ENCODE measurements around the gene ARRDC5. TPM values are rescaled to one million over a fixed set of nuclear protein-coding genes. Genes with fewer than 3 reads are reported as not detected.
A peak's percentile ranks its signal among the peaks of the same experiment; 100 is the strongest.
"Not testable (repeated sequence)": the region's sequence is repeated elsewhere in the genome, so short reads cannot be mapped to it uniquely, and the experiment has no call there.

ARRDC5 gene
- total RNA-seq, 2 donors from 2014 or later, result not detected

DNA sequence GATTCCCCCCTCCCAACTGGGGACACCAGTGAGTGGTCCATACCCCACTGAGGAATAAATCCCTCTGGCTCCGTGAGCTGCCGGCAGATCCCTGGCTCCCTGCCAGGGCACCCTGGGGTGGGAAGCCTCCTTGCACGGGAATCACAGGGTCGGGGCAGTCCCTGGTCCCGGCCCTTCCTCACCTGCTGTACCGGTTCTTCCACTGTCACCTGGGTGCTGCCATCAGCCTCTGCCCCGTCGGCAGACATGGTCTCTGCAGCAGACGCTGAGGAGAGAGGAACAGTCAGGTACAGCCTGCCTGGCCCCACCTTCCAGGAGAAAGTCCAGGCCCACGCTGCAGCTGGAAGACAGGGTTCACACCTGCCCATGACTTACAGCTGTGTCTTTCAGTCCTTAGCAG, 41.5 kb downstream of the ARRDC5 start:
- intact Hi-C loops (cut with DNase I), result no loop called here
- no peak for TF ChIP-seq POLR2A (IDR thresholded peaks at IDR 0.05)
- TF ChIP-seq, protein P1, sequence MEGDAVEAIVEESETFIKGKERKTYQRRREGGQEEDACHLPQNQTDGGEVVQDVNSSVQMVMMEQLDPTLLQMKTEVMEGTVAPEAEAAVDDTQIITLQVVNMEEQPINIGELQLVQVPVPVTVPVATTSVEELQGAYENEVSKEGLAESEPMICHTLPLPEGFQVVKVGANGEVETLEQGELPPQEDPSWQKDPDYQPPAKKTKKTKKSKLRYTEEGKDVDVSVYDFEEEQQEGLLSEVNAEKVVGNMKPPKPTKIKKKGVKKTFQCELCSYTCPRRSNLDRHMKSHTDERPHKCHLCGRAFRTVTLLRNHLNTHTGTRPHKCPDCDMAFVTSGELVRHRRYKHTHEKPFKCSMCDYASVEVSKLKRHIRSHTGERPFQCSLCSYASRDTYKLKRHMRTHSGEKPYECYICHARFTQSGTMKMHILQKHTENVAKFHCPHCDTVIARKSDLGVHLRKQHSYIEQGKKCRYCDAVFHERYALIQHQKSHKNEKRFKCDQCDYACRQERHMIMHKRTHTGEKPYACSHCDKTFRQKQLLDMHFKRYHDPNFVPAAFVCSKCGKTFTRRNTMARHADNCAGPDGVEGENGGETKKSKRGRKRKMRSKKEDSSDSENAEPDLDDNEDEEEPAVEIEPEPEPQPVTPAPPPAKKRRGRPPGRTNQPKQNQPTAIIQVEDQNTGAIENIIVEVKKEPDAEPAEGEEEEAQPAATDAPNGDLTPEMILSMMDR (IDR thresholded peaks at IDR 0.05), result no peak
- WGBS, 2 donors, result 12 to 54% methylated on average over 2 to 10 of the region's 10 CpGs
- Histone ChIP-seq H3K27me3 (no peaks in the 10 kb centered on the region), H3K4me3 (no peak overlapping the region), H3K4me1 (peaks cover 11% of the 10 kb centered on the region), H3K27ac (no peak overlapping the region), H3K36me3 (replicated peaks in 1 of 2; ENCODE audit: insufficient read depth in 1 of 2, low read depth in 2 of 2) (peaks cover 0 to 9% of the 10 kb centered on the region in 2 donors), H3K9me3 (no peaks in the 10 kb centered on the region)
- peak; percentile 56 for ATAC-seq
- peak in 3 of 4 donors; percentile 31 to 45 (median 40) for DNase-seq

DNA sequence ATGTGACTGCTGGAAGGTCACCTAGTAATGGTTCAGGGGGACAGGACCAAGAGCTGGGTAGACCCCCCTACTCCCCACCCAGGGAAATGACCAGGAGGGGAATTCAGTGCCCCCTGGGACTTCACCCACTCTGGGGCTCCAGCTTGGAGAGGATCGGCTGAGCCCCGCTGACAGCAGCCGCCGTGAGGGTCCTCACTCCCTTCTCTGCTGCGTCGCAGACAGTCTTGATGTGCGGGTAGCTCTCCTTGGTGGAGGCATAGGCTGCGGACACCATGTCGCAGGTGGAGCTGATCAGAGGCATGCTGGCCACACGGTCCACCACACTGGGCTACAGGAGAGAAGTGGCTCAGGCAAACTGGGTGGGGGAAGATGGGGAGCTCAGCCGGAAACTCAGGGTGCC, 43.0 kb downstream of the ARRDC5 start:
- ATAC-seq (no peak), DNase-seq (no peak)
- no peak overlapping the region for H3K27ac ChIP-seq
- WGBS, 2 donors, result 71 to 98% methylated on average over 1 to 11 of the region's 11 CpGs
- intact Hi-C loops (cut with DNase I), result loop anchor here (5.0 kb wide), 1 partner anchor 42 kb away; no protein-coding TSS in a partner anchor
- H3K9me3 ChIP-seq, result no peaks in the 10 kb centered on the region
- H3K4me3 ChIP-seq, result no peak overlapping the region
- peaks cover 14% of the 10 kb centered on the region for H3K4me1 ChIP-seq
- peaks cover 0 to 9% of the 10 kb centered on the region in 2 donors for H3K36me3 ChIP-seq (replicated peaks in 1 of 2; ENCODE audit: insufficient read depth in 1 of 2, low read depth in 2 of 2)
- no peaks in the 10 kb centered on the region for H3K27me3 ChIP-seq
- TF ChIP-seq, protein P1 (IDR thresholded peaks at IDR 0.05), result no peak
- TF ChIP-seq POLR2A (IDR thresholded peaks at IDR 0.05), result no peak

DNA sequence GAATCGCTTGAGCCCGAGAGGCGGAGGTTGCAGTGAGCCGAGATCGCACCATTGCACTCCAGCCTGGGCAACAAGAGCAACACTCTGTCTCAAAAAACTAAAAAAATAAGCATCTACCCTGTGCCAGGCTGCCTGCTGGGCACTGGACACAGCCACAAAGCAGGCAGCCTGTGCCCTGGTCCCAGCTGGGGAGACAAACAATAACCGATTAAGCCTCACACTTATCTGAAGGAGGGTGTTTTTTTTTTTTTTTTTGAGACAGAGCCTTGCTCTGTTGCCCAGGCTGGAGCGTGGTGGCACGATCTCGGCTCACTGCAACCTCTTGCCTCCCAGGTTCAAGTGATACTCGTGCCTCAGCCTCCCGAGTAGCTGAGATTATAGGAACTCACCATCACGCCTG, 46.2 kb downstream of the ARRDC5 start:
- WGBS, 2 donors, result 77 to 89% methylated on average over 7 to 12 of the region's 12 CpGs
- H3K9me3 ChIP-seq, H3K4me3 ChIP-seq, H3K27me3 ChIP-seq, H3K4me1 ChIP-seq, DNase-seq, H3K27ac ChIP-seq, ATAC-seq: not testable (repeated sequence)
- intact Hi-C loops (cut with DNase I), result loop anchor here (5.0 kb wide), 1 partner anchor 39 kb away; no protein-coding TSS in a partner anchor
- peaks cover 0 to 11% of the 10 kb centered on the region in 2 donors for H3K36me3 ChIP-seq (replicated peaks in 1 of 2; ENCODE audit: insufficient read depth in 1 of 2, low read depth in 2 of 2)

GRCh38 chr19:4853506-4853905, 49.2 kb downstream of the ARRDC5 start:
- H3K27ac ChIP-seq; H3K4me1 ChIP-seq; intact Hi-C loops (cut with DNase I); H3K36me3 ChIP-seq (replicated peaks in 1 of 2; ENCODE audit: insufficient read depth in 1 of 2, low read depth in 2 of 2); H3K27me3 ChIP-seq; H3K4me3 ChIP-seq; DNase-seq; ATAC-seq; H3K9me3 ChIP-seq: not testable (repeated sequence)
- 84 to 94% methylated on average over 8 of the region's 8 CpGs for WGBS, 2 donors

DNA sequence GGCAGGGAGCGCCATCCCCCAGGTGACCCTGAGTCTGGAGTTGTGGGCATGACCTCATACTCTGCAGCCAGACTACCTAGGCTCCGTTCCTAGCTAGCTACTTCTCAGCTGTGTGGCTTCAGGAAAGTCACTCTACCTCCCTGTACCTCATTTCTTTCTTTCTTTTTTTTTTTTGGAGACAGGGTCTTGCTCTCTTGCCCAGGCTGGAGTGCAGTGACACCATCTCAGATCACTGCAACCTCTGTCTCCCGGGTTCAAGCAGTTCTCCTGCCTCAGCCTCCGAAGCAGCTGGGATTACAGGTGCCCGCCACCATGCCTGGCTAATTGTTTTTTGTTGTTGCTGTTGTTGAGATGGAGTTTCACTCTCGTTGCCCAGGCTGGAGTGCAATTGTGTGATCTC, 50.2 kb downstream of the ARRDC5 start:
- no peak overlapping the region for H3K4me3 ChIP-seq
- no peaks in the 10 kb centered on the region for H3K27me3 ChIP-seq
- 87 to 91% methylated on average over 6 of the region's 6 CpGs for WGBS, 2 donors
- ATAC-seq, result no peak
- no peak for TF ChIP-seq POLR2A (IDR thresholded peaks at IDR 0.05)
- TF ChIP-seq, protein P1 (IDR thresholded peaks at IDR 0.05), result no peak
- no peak for DNase-seq
- intact Hi-C loops (cut with DNase I), result no loop called here
- peaks cover 0 to 2% of the 10 kb centered on the region in 2 donors for H3K36me3 ChIP-seq (replicated peaks in 1 of 2; ENCODE audit: insufficient read depth in 1 of 2, low read depth in 2 of 2)
- no peaks in the 10 kb centered on the region for H3K9me3 ChIP-seq
- H3K27ac ChIP-seq, result no peak overlapping the region
- peaks cover 3% of the 10 kb centered on the region for H3K4me1 ChIP-seq

Data from body of pancreas (tissue), 4 donors.